Karpas-422 (cell line): Measurements from ENCODE around the gene ACADM. TPM values are rescaled to one million over a fixed set of nuclear protein-coding genes. Genes with fewer than 3 reads are reported as not detected.
"Not testable (repeated sequence)": the region's sequence is repeated elsewhere in the genome, so short reads cannot be mapped to it uniquely, and the experiment has no call there.

Experiments
- DNase-seq: peaks from one replicate; pipeline ENCODE4 v3.0.0-alpha.2; 2015
- H2AFZ ChIP-seq: fragments of 200-600 bp; sonication (generic); 2 replicates; pipeline ENCODE4 v1.6.1; 2014; ENCODE audit warnings: antibody characterized with exemption, low read length, mixed read lengths
- H3K27ac ChIP-seq: fragments of 200-600 bp; sonication (generic); 2 replicates; pipeline ENCODE4 v1.5.1; 2014; ENCODE audit warnings: mild to moderate bottlenecking, low read length, moderate library complexity
- H3K27me3 ChIP-seq: fragments of 200-600 bp; sonication (generic); 2 replicates; pipeline ENCODE4 v1.6.1; 2014; ENCODE audit warnings: low read length, mixed read lengths
- H3K36me3 ChIP-seq: fragments of 200-600 bp; sonication (generic); 2 replicates; pipeline ENCODE4 v1.6.1; 2014; ENCODE audit warnings: low read length, mixed read lengths; ENCODE audit not compliant: insufficient read depth
- H3K4me1 ChIP-seq: fragments of 200-600 bp; sonication (generic); 2 replicates; pipeline ENCODE4 v1.6.1; 2014; ENCODE audit warnings: mild to moderate bottlenecking, low read length, mixed read lengths
- H3K4me2 ChIP-seq: fragments of 200-600 bp; sonication (generic); 2 replicates; pipeline ENCODE4 v1.6.1; 2014; ENCODE audit warnings: low read length, low read depth, mild to moderate bottlenecking; ENCODE audit not compliant: poor library complexity, severe bottlenecking
- H3K4me3 ChIP-seq: fragments of 200-600 bp; sonication (generic); 2 replicates; pipeline ENCODE4 v1.5.1; 2014; ENCODE audit warnings: mild to moderate bottlenecking, antibody characterized with exemption, low read length, mixed read lengths
- H3K79me2 ChIP-seq: fragments of 200-600 bp; sonication (generic); 2 replicates; pipeline ENCODE4 v1.6.1; 2014; ENCODE audit warnings: mild to moderate bottlenecking, low read length, mixed read lengths
- H3K9ac ChIP-seq: fragments of 200-600 bp; sonication (generic); 2 replicates; pipeline ENCODE4 v1.6.0; 2014; ENCODE audit warnings: low read length
- H3K9me2 ChIP-seq: fragments of 200-600 bp; sonication (generic), shearing (Covaris generic); replicated peaks from 2 replicates; pipeline ENCODE4 v1.6.0; 2014; ENCODE audit warnings: mild to moderate bottlenecking, low read length, moderate library complexity; ENCODE audit not compliant: insufficient read depth
- H3K9me3 ChIP-seq: fragments of 300-700, 200-600 bp; sonication (generic); 2 replicates; pipeline ENCODE4 v1.6.1; 2014; ENCODE audit warnings: low read length, mixed read lengths
- H4K20me1 ChIP-seq: fragments of 200-600 bp; sonication (generic); 2 replicates; pipeline ENCODE4 v1.6.1; 2014; ENCODE audit warnings: mild to moderate bottlenecking, antibody characterized with exemption, low read length, low read depth; ENCODE audit not compliant: insufficient read depth
- total RNA-seq: library from RNA; depleted of rRNA; stranded (reverse); fragments of >200 nt; shearing (Covaris generic); gene quantifications from 2 replicates; pipeline ENCODE4 v1.2.3, GENCODE V29; 2014; ENCODE audit warnings: low replicate concordance

The ACADM gene
- total RNA-seq, 1 experiment from 2014 or later: 104 TPM

DNA sequence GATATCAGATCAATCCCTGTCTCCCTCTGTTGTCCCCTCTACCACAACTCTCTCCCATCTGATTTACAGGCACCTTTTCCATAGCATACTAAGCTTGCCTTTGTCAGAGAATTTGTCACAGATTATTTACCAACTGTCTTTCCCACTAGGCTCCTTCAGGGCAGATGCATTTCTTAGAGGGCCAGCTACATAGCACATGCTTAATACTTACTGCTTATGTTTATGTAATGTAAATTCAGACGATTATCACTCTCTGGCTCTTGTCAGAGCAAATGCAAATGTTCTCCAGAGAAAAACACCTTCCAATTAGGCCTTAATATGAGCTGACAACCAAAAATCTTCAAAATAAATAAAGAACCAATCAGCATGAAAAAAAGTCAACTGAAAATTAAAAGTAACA is 46.3 kb downstream of the ACADM start:
- Histone ChIP-seq H3K9me3 (no peaks in the 10 kb centered on the region), H3K27ac (no peak overlapping the region), H3K4me3 (no peak overlapping the region), H3K36me3 (no peaks in the 10 kb centered on the region), H2AFZ (no peak overlapping the region), H3K9me2 (no peaks in the 10 kb centered on the region), H3K79me2 (no peaks in the 10 kb centered on the region), H3K4me2 (no peak overlapping the region), H3K4me1 (no peaks in the 10 kb centered on the region), H4K20me1 (no peaks in the 10 kb centered on the region), H3K27me3 (no peaks in the 10 kb centered on the region), H3K9ac (no peak overlapping the region)
- no peak for DNase-seq

DNA sequence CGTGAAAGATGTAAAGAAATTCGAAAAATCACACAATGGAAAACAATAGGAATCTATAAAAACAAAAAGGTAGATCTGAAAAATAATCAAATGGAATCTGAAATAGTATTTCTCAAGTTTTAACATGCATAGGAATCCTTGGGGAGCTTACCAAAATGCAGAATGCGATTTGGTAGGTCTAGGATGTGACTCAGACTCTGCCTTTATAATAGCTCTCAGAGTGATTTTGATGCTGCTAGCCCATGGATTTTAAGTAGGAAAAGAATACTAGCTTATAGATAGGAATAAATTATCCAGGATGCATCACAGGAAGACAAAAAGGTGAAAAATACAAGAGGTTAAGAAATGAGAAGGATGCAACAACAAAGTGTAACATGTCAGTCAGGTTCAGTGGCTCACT is 47.5 kb downstream of the ACADM start:
- no peak for DNase-seq
- Histone ChIP-seq H3K36me3 (no peaks in the 10 kb centered on the region), H3K4me3 (no peak overlapping the region), H3K9me2 (no peaks in the 10 kb centered on the region), H3K4me2 (no peak overlapping the region), H3K9ac (no peak overlapping the region), H3K27me3 (no peaks in the 10 kb centered on the region), H4K20me1 (no peaks in the 10 kb centered on the region), H3K79me2 (no peaks in the 10 kb centered on the region), H3K4me1 (no peaks in the 10 kb centered on the region), H3K9me3 (no peaks in the 10 kb centered on the region), H2AFZ (no peak overlapping the region), H3K27ac (no peak overlapping the region)

DNA sequence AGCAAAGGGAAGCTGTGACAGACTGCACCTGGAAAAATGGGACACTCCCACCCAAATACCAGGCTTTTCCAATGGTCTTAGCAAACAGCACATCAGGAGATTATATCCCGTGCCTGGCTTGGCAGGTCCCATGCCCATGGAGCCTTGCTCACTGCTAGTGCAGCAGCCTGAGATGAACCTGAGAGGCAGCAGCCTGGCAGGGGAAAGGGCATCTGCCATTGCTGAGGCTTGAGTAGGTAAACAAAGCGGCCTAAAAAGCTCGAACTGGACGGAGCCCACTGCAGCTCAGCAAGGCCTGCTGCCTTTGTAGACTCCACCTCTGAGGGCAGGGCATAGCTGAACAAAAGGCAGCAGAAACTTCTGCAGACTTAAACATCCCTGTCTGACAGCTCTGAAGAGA is 53.3 kb downstream of the ACADM start:
- not testable (repeated sequence) for DNase-seq, H3K9me2 ChIP-seq, H3K27ac ChIP-seq, H3K4me2 ChIP-seq, H3K27me3 ChIP-seq, H3K79me2 ChIP-seq, H2AFZ ChIP-seq, H3K36me3 ChIP-seq, H3K4me3 ChIP-seq, H3K9me3 ChIP-seq, H3K4me1 ChIP-seq, H4K20me1 ChIP-seq, H3K9ac ChIP-seq

DNA sequence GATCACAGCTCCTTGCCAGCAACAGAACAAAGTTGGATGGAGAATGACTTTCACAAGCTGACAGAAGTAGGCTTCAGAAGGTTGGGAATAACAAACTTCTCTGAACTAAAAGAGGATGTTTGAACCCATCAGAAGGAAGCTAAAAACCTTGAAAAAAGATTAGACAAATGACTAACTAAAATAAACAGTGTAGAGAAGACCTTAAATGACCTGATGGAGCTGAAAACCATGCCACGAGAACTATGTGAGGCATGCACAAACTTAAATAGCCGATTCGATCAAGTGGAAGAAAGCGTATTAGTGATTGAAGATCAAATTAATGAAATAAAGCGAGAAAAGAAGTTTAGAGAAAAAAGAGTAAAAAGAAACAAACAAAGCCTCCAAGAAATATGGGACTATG is 54.2 kb downstream of the ACADM start:
- H3K4me2 ChIP-seq, H3K9me3 ChIP-seq, H3K9ac ChIP-seq, H3K27ac ChIP-seq, H3K4me3 ChIP-seq, H3K27me3 ChIP-seq, H4K20me1 ChIP-seq, H3K9me2 ChIP-seq, H3K4me1 ChIP-seq, H3K79me2 ChIP-seq, H2AFZ ChIP-seq, H3K36me3 ChIP-seq, DNase-seq: not testable (repeated sequence)

DNA sequence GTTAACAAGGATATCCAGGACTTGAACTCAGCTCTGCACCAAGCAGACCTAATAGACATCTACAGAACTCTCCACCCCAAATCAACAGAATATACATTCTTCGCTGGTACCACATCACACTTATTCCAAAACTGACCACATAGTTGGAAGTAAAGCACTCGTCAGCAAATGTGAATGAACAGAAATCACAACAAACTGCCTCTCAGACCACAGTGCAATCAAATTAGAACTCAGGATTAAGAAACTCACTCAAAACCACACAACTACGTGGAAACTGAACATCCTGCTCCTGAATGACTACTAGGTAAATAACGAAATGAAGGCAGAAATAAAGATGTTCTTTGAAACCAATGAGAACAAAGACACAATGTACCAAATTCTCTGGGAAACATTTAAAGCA is 55.7 kb downstream of the ACADM start:
- H3K79me2 ChIP-seq, H3K4me3 ChIP-seq: not testable (repeated sequence)

DNA sequence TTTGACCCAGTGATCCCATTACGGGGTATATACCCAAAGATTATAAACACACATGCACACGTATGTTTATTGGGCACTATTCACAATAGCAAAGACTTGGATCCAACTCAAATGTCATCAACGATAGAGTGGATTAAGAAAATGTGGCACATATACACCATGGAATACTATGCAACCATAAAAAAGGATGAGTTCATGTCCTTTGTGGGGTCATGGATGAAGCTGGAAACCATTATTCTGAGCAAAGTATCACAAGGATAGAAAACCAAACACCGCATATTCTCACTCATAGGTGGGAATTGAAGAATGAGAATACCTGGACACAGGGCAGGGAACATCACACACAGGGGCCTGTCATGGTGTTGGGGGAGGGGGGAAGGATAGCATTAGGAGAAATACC is 59.4 kb downstream of the ACADM start:
- H2AFZ ChIP-seq, H3K9me3 ChIP-seq, DNase-seq, H3K9me2 ChIP-seq, H3K27me3 ChIP-seq: not testable (repeated sequence)
- Histone ChIP-seq H3K79me2 (peaks cover 29% of the 10 kb centered on the region), H3K4me1 (peaks cover 34% of the 10 kb centered on the region), H4K20me1 (peaks cover 22% of the 10 kb centered on the region), H3K4me2 (peak overlapping the region; percentile 94), H3K36me3 (peaks cover 18% of the 10 kb centered on the region), H3K4me3 (peak overlapping the region; percentile 95), H3K27ac (peak overlapping the region; percentile 96), H3K9ac (peak overlapping the region; percentile 89)

More for the DNA sequence above, 55.7 kb downstream of the ACADM start:
- not testable (repeated sequence) for H3K36me3 ChIP-seq, DNase-seq, H3K9ac ChIP-seq, H3K9me3 ChIP-seq, H3K27me3 ChIP-seq, H4K20me1 ChIP-seq, H2AFZ ChIP-seq, H3K4me2 ChIP-seq, H3K27ac ChIP-seq, H3K9me2 ChIP-seq
- peaks cover 11% of the 10 kb centered on the region for H3K4me1 ChIP-seq

DNA sequence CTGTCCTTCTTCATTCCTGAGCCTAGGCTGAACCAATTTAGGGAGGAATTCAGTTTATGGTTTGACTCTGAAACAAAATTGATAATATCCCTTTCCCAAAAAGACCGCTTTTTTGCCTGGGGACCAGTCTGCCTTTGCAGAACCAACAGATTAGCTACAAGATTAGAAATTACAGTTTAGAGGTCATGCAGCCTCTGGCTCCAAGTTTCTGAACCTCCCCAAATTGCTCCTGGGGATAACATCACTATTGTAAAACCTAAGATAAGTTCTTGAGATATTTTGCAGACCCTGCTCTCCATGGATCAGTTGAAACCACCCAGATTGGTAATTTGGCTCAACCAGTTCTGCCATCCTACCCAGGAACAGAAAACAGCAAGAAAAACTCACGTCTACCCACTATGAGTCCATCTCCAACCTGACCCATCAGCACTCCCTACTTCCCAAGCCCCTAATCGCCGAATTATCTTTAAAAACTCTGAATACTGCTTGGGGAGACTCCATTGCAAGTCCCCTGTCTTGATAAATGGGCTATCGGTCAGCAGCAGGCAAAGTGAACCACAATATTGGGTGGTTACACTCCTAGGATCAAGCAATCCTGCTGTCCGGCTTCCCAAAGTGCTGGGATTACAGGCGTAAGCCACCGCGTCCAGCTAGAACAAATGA is 60.9 kb downstream of the ACADM start:
- no peak overlapping the region for H2AFZ ChIP-seq
- H3K79me2 ChIP-seq: peaks cover 44% of the 10 kb centered on the region
- peak overlapping the region; percentile 89 for H3K9ac ChIP-seq

DNA sequence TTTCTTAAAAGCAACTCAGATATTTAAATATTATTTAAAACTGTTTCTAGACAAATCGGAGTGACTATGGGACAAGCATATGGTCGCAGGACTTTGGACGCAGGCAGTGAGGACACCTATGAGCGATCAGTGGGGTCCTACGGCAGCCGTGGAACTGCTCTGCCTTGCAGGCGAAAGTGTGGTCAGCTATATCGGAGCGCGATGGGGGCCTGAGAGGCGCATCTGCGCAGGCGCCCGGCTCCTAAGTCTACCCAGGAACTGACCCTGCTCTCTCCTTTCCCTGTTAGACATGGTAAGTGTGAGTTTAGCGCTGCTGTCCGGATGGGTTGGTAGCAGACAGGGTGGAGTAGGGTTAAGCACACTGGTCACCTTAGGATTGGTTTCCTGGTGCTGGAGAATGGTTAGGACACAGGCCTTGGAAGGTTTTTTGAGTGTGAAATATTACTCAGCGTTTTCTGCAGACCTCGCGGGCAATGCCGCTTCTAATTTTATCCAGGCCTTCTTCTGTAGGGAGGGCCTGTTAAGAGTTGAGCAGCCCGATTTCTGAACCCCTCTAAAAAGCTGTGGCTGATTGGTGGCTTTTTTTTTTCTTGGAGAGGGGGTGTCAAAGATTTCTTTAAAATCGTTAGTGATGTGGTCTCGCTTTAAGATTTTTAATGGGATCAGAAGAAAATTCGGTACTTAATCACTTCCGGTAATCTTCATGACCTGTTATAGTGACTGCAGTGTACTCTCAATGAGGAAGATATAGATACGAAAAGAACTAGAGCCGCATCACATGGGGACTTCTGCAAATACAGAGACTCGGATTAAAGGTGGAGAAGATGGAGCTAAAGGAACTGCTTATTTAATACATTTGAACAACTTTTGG is 61.7 kb downstream of the ACADM start, which contains the start of gene RABGGTB:
RABGGTB (plus strand) TSS at position 274 of the 871 bp plus-strand sequence; CDS start at position 290, 16 bp downstream.
- DNase-seq: peak; percentile 99
- Histone ChIP-seq H3K79me2 (peaks cover 49% of the 10 kb centered on the region), H3K9me3 (no peaks in the 10 kb centered on the region), H3K4me3 (peak within 1 kb of the TSS; percentile 95), H3K9ac (peak within 1 kb of the TSS; percentile 99), H3K4me1 (peaks cover 50% of the 10 kb centered on the region), H3K36me3 (peaks cover 39% of the 10 kb centered on the region), H3K4me2 (peak within 1 kb of the TSS; percentile 94), H2AFZ (no peak within 1 kb of the TSS), H3K9me2 (no peaks in the 10 kb centered on the region), H3K27ac (peak within 1 kb of the TSS; percentile 96), H4K20me1 (peaks cover 44% of the 10 kb centered on the region), H3K27me3 (no peaks in the 10 kb centered on the region)

More for the DNA sequence above, 60.9 kb downstream of the ACADM start:
- no peak for DNase-seq
- Histone ChIP-seq H3K4me3 (peak overlapping the region; percentile 95), H3K4me1 (peaks cover 49% of the 10 kb centered on the region), H3K27me3 (no peaks in the 10 kb centered on the region), H3K36me3 (peaks cover 32% of the 10 kb centered on the region), H3K27ac (peak overlapping the region; percentile 96), H3K9me2 (no peaks in the 10 kb centered on the region), H4K20me1 (peaks cover 37% of the 10 kb centered on the region), H3K4me2 (peak overlapping the region; percentile 94), H3K9me3 (no peaks in the 10 kb centered on the region)
